GM18858 (cell line): Measurements from ENCODE around the gene IL1RAP.

Experiments
- ATAC-seq: cut with Tn5 transposase; IDR thresholded peaks from one replicate; pipeline ENCODE4 v1.9.1; 2021; ENCODE audit not compliant: unreplicated experiment

IL1RAP gene

GRCh38 chr3:190701096-190701532, 187.2 kb downstream of the IL1RAP start:
- no peak for ATAC-seq

- ATAC-seq, result no peak
These were observed 192.7 kb downstream of the IL1RAP start for GRCh38 chr3:190706582-190706981.
